ENCODE measurements around the gene SETD5.
A peak's percentile ranks its signal among the peaks of the same experiment; 100 is the strongest.

The SETD5 gene

DNA sequence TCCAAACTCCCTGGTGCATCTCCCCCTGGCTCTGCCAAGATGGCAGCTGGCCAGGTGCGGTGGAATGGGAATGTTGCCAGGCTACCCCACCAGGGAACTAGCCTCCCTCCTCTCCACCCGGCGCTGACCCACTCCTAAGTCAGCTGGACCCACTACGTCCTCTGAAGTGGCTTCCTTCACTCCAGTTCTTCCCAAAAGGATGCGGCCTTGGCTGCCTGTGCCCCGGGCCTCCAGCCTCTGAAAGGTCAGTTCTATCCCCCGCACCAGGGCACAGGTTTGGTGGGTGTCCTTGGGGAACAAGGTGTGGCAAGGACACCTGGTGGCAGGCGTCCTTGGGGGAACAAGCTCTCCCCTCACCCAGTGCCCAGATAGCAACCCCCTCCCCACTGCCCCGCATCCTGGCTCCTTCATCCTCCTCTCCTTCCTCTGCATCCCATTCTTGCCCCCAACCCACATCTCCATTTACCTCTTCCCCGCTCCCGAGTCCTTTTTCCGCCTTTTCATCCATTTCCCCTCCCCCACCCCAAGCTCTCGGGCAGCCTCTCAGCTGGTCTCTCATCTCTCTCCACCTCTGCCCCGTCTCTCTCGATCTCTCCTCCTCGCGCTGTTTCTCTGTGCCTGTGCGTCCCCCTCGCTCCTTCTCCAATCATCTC is 102.2 kb downstream of the SETD5 start:
- TF ChIP-seq FOXP2 (optimal IDR thresholded peaks at IDR 0.05; ENCODE audit: control extremely low read depth, extremely low read length, insufficient read depth): no peak
- TF ChIP-seq POLR2AphosphoS5 (IDR thresholded peaks at IDR 0.05; ENCODE audit: borderline replicate concordance, low read depth, low read length): no peak
- TF ChIP-seq EZH2 (IDR thresholded peaks at IDR 0.05): no peak
- no peak for DNase-seq (ENCODE audit: low read depth, low spot score)
- Histone ChIP-seq H3K27ac (no peak overlapping the region), H3K36me3 (ENCODE audit: insufficient read depth, low read length) (no peaks in the 10 kb centered on the region), H3K9ac (ENCODE audit: insufficient read length) (no peak overlapping the region), H3K4me3 (no peak overlapping the region), H3K9me3 (ENCODE audit: low read depth, low read length) (no peaks in the 10 kb centered on the region)

DNA sequence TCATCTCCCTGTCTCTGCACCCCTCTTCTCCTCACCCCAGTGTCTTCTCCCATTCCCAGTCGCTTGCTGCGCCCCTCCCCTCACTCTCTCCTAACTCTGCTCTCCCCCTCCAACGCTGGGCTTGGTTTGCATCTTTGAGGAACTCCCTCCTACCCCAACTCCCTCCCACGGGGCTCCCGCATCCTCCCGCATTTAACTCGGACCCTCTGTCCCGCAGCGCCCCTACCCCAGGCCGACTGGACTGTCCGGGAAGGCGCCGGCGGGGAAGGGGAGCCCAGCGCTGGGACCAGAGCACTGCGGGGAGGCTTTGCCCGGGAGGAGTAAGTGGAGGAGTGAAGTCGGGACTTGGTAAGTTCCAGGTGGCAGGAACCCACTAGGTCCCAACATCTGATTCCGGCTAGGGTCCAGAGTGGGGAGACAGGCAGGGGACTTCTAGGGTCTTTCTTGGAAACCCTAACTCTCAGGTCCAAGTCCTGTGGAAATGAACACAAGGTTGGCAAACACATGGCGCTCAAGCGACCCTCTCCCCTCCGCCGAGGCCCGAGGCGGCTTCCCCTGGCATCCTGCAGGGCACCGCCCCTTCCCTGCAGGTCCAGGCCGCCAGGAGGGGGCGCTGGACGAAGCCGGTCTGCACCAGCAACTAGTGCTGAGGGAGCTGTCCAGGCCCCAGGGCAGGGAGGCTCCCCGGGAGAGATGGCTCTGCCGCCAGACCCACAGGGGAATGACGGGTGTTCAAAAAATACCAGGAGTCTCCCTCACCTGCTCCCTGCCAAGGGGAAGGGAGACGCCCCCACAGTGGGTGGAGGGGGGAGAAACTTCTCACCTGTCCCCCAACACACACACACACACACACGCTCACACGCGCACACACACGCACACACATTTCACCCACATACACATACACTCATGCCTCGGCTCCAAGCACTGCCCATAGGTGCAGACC is 103.0 kb downstream of the SETD5 start:
- DNase-seq (ENCODE audit: low read depth, low spot score): no peak
- peak overlapping the region; percentile 12; the same call in 1 of the 2 replicates for H3K4me3 ChIP-seq
- H3K36me3 ChIP-seq (ENCODE audit: insufficient read depth, low read length): no peaks in the 10 kb centered on the region
- TF ChIP-seq POLR2AphosphoS5 (IDR thresholded peaks at IDR 0.05; ENCODE audit: borderline replicate concordance, low read depth, low read length): no peak
- no peak for TF ChIP-seq FOXP2 (optimal IDR thresholded peaks at IDR 0.05; ENCODE audit: control extremely low read depth, extremely low read length, insufficient read depth)
- TF ChIP-seq EZH2 (IDR thresholded peaks at IDR 0.05): no peak
- H3K9ac ChIP-seq (ENCODE audit: insufficient read length): no peak overlapping the region
- H3K9me3 ChIP-seq (ENCODE audit: low read depth, low read length): no peaks in the 10 kb centered on the region
- H3K27ac ChIP-seq: no peak overlapping the region

GRCh38 chr3:9501226-9501625 is 103.8 kb downstream of the SETD5 start:
- Histone ChIP-seq H3K27ac (no peak overlapping the region), H3K9me3 (ENCODE audit: low read depth, low read length) (no peaks in the 10 kb centered on the region), H3K36me3 (ENCODE audit: insufficient read depth, low read length) (no peaks in the 10 kb centered on the region), H3K4me3 (no peak overlapping the region), H3K9ac (ENCODE audit: insufficient read length) (no peak overlapping the region)
- no peak for DNase-seq (ENCODE audit: low read depth, low spot score)
- no peak for TF ChIP-seq FOXP2 (optimal IDR thresholded peaks at IDR 0.05; ENCODE audit: control extremely low read depth, extremely low read length, insufficient read depth)
- TF ChIP-seq EZH2 (IDR thresholded peaks at IDR 0.05): no peak
- TF ChIP-seq POLR2AphosphoS5 (IDR thresholded peaks at IDR 0.05; ENCODE audit: borderline replicate concordance, low read depth, low read length): no peak

- H3K36me3 ChIP-seq (ENCODE audit: insufficient read depth, low read length): no peaks in the 10 kb centered on the region
- no peak overlapping the region for H3K9ac ChIP-seq (ENCODE audit: insufficient read length)
- H3K4me3 ChIP-seq: no peak overlapping the region
- H3K9me3 ChIP-seq (ENCODE audit: low read depth, low read length): no peaks in the 10 kb centered on the region
- TF ChIP-seq EZH2 (IDR thresholded peaks at IDR 0.05) (no peak), FOXP2 (optimal IDR thresholded peaks at IDR 0.05; ENCODE audit: control extremely low read depth, extremely low read length, insufficient read depth) (no peak), POLR2AphosphoS5 (IDR thresholded peaks at IDR 0.05; ENCODE audit: borderline replicate concordance, low read depth, low read length) (no peak)
- H3K27ac ChIP-seq: no peak overlapping the region
- peak; percentile 35 for DNase-seq (ENCODE audit: low read depth, low spot score)
Observed at GRCh38 chr3:9503283-9503682, 105.9 kb downstream of the SETD5 start.

GRCh38 chr3:9507586-9508578 is 110.5 kb downstream of the SETD5 start:
- Histone ChIP-seq H3K36me3 (ENCODE audit: insufficient read depth, low read length) (no peaks in the 10 kb centered on the region), H3K27ac (no peak overlapping the region), H3K4me3 (no peak overlapping the region), H3K9me3 (ENCODE audit: low read depth, low read length) (no peaks in the 10 kb centered on the region), H3K9ac (ENCODE audit: insufficient read length) (no peak overlapping the region)
- no peak for DNase-seq (ENCODE audit: low read depth, low spot score)
- TF ChIP-seq FOXP2 (optimal IDR thresholded peaks at IDR 0.05; ENCODE audit: control extremely low read depth, extremely low read length, insufficient read depth): no peak
- TF ChIP-seq EZH2 (IDR thresholded peaks at IDR 0.05): no peak
- TF ChIP-seq POLR2AphosphoS5 (IDR thresholded peaks at IDR 0.05; ENCODE audit: borderline replicate concordance, low read depth, low read length): no peak

- Histone ChIP-seq H3K4me3 (no peak overlapping the region), H3K36me3 (ENCODE audit: insufficient read depth, low read length) (no peaks in the 10 kb centered on the region), H3K9me3 (ENCODE audit: low read depth, low read length) (no peaks in the 10 kb centered on the region), H3K27ac (no peak overlapping the region), H3K9ac (ENCODE audit: insufficient read length) (no peak overlapping the region)
- no peak for DNase-seq (ENCODE audit: low read depth, low spot score)
- no peak for TF ChIP-seq FOXP2 (optimal IDR thresholded peaks at IDR 0.05; ENCODE audit: control extremely low read depth, extremely low read length, insufficient read depth)
- no peak for TF ChIP-seq POLR2AphosphoS5 (IDR thresholded peaks at IDR 0.05; ENCODE audit: borderline replicate concordance, low read depth, low read length)
- TF ChIP-seq EZH2 (IDR thresholded peaks at IDR 0.05): no peak
Observed at GRCh38 chr3:9508781-9509180, 111.4 kb downstream of the SETD5 start.

DNA sequence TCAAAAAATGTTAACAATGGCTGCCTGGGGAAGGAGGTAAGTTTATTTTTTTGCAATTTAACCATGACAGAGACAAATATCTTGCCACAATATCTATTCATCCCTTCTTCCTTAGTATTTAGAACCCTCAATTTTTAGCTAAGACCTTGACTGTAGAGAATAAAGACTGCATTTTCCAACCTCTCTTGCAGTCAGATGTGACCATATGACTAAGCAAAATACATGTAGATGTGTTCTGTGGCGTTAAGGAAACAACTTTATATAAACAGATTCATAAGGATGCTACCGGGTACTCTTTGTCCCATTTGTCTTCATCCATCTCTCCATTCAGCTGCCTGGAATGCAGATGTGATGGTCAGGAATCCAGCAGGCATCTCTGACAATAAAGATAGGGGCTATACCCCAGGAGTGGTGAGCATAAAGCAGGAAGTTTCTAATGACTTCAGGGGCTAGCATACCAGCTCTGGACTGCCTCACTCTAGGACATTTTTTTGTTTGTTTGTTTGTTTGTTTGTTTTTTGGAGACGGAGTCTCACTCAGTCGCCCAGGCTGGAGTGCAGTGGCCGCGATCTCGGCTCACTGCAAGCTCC is 115.1 kb downstream of the SETD5 start:
- Histone ChIP-seq H3K9me3 (ENCODE audit: low read depth, low read length) (no peaks in the 10 kb centered on the region), H3K9ac (ENCODE audit: insufficient read length) (no peak overlapping the region), H3K4me3 (no peak overlapping the region), H3K27ac (no peak overlapping the region), H3K36me3 (ENCODE audit: insufficient read depth, low read length) (no peaks in the 10 kb centered on the region)
- no peak for TF ChIP-seq POLR2AphosphoS5 (IDR thresholded peaks at IDR 0.05; ENCODE audit: borderline replicate concordance, low read depth, low read length)
- no peak for TF ChIP-seq FOXP2 (optimal IDR thresholded peaks at IDR 0.05; ENCODE audit: control extremely low read depth, extremely low read length, insufficient read depth)
- TF ChIP-seq EZH2 (IDR thresholded peaks at IDR 0.05): no peak
- no peak for DNase-seq (ENCODE audit: low read depth, low spot score)

Measured in SK-N-MC (cell line).